Panc1 (cell line): ENCODE measurements around the gene PACSIN1.

Experiments
- CTCF ChIP-seq: fragments of 450-650 bp; IDR thresholded peaks from 2 replicates; pipeline ENCODE4 v1.5.1; 2017; ENCODE audit warnings: mild to moderate bottlenecking
- SIN3A ChIP-seq: IDR thresholded peaks from 2 replicates; pipeline ENCODE4 v1.6.1; 2012; ENCODE audit warnings: low read depth, mild to moderate bottlenecking, low read length, moderate library complexity, borderline replicate concordance; ENCODE audit not compliant: insufficient read depth

DNA sequence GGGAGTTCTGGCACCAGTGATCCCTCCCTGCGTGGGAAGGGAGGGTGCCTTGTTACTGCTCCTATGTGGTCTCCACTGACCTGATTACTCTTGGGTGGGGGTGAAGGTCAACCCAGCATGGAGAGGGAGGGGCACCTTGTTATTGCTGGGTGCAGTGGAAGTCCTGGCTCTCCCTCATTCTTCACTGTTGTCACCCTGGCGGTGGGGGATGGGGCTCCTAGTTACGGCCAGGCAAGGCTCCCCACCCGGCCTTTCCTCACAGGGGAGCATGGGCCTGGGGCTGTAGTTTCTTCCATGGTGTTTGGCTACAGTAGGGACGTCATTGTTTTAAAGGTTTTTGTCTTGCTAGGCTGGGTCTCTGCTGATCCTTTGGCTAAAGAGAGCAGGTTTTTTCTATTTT lies 40.8 kb downstream of the PACSIN1 start:
- TF ChIP-seq CTCF (no peak), SIN3A (no peak)
